ENCODE results near the gene BLACAT1. TPM values are rescaled to one million over a fixed set of nuclear protein-coding genes. Genes with fewer than 3 reads are reported as not detected.
A peak's percentile ranks its signal among the peaks of the same experiment; 100 is the strongest.

The BLACAT1 gene
- total and polyA plus RNA-seq, 9 of the 15 experiments (the other 6 are each of a cell fraction or from before 2014, with no cell fraction given): 0.10 to 5.9 (median 0.73) TPM

DNA sequence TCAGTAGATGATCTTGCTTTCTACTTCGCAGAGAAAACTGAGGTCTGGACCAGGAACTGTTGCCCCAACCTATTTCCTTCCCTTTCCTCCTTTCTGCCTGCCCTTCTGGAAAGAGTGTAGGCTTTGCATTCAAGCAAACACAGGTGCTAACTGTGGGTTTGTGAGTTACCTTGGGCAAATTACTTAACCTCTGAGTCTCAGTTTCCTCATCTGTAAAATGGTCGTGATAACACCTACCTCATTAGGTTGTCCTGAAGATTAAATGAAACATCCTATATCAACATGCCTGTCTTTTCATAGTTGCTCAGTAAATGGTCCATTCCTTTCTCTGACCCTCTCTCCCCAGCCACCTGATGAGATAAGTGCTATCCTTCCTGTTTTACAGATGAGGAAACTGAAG is 9.5 kb upstream of the BLACAT1 start (continued):
- TF ChIP-seq, protein P1, sequence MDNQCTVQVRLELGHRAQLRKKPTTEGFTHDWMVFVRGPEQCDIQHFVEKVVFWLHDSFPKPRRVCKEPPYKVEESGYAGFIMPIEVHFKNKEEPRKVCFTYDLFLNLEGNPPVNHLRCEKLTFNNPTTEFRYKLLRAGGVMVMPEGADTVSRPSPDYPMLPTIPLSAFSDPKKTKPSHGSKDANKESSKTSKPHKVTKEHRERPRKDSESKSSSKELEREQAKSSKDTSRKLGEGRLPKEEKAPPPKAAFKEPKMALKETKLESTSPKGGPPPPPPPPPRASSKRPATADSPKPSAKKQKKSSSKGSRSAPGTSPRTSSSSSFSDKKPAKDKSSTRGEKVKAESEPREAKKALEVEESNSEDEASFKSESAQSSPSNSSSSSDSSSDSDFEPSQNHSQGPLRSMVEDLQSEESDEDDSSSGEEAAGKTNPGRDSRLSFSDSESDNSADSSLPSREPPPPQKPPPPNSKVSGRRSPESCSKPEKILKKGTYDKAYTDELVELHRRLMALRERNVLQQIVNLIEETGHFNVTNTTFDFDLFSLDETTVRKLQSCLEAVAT (IDR thresholded peaks at IDR 0.05): no peak
- no peak for TF ChIP-seq KLF13 (tag; IDR thresholded peaks at IDR 0.05; ENCODE audit: borderline replicate concordance, low read depth)
- TF ChIP-seq ESRRB (CRISPR knock-in tag; IDR thresholded peaks at IDR 0.05; ENCODE audit: borderline replicate concordance): no peak
- TF ChIP-seq CHD2 (IDR thresholded peaks at IDR 0.05; ENCODE audit: low read depth, low read length): no peak
- TF ChIP-seq ESRRA (IDR thresholded peaks at IDR 0.05; ENCODE audit: borderline replicate concordance, low read depth): peak; percentile 50; the same call in 1 of the 2 replicates
- no peak for TF ChIP-seq MAZ (CRISPR knock-in tag; conservative IDR thresholded peaks at IDR 0.05 in 1 of 2, IDR thresholded peaks at IDR 0.05 in 1 of 2)
- no peak for TF ChIP-seq MCM7 (IDR thresholded peaks at IDR 0.05)
- TF ChIP-seq, protein P2, sequence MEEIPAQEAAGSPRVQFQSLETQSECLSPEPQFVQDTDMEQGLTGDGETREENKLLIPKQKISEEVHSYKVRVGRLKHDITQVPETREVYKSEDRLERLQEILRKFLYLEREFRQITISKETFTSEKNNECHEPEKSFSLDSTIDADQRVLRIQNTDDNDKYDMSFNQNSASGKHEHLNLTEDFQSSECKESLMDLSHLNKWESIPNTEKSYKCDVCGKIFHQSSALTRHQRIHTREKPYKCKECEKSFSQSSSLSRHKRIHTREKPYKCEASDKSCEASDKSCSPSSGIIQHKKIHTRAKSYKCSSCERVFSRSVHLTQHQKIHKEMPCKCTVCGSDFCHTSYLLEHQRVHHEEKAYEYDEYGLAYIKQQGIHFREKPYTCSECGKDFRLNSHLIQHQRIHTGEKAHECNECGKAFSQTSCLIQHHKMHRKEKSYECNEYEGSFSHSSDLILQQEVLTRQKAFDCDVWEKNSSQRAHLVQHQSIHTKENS (CRISPR knock-in tag; IDR thresholded peaks at IDR 0.05): no peak
- TF ChIP-seq, protein P3, sequence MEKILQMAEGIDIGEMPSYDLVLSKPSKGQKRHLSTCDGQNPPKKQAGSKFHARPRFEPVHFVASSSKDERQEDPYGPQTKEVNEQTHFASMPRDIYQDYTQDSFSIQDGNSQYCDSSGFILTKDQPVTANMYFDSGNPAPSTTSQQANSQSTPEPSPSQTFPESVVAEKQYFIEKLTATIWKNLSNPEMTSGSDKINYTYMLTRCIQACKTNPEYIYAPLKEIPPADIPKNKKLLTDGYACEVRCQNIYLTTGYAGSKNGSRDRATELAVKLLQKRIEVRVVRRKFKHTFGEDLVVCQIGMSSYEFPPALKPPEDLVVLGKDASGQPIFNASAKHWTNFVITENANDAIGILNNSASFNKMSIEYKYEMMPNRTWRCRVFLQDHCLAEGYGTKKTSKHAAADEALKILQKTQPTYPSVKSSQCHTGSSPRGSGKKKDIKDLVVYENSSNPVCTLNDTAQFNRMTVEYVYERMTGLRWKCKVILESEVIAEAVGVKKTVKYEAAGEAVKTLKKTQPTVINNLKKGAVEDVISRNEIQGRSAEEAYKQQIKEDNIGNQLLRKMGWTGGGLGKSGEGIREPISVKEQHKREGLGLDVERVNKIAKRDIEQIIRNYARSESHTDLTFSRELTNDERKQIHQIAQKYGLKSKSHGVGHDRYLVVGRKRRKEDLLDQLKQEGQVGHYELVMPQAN (IDR thresholded peaks at IDR 0.05; ENCODE audit: borderline replicate concordance): no peak
- no peak for TF ChIP-seq TBL1XR1 (IDR thresholded peaks at IDR 0.05; ENCODE audit: low read length in 2 of 2)
- TF ChIP-seq BCOR (IDR thresholded peaks at IDR 0.05): peak; percentile 60
- no peak for TF ChIP-seq KLF1 (tag; IDR thresholded peaks at IDR 0.05)
- no peak for TF ChIP-seq MAFF (IDR thresholded peaks at IDR 0.05; ENCODE audit: low read length)
- no peak for TF ChIP-seq ZNF232 (CRISPR knock-in tag; IDR thresholded peaks at IDR 0.05)
- no peak for TF ChIP-seq MBD2 (IDR thresholded peaks at IDR 0.05; ENCODE audit: borderline replicate concordance, low read depth)
- no peak for TF ChIP-seq PTTG1 (tag; IDR thresholded peaks at IDR 0.05; ENCODE audit: low read depth)
- TF ChIP-seq KAT2B (IDR thresholded peaks at IDR 0.05; ENCODE audit: low read depth, low read length): no peak
- no peak for TF ChIP-seq EZH2 (IDR thresholded peaks at IDR 0.05; ENCODE audit: borderline replicate concordance, low read depth, low read length)
- no peak for TF ChIP-seq ZBTB8A (IDR thresholded peaks at IDR 0.05; ENCODE audit: partially characterized antibody)
- TF ChIP-seq HNRNPL (IDR thresholded peaks at IDR 0.05; ENCODE audit: low read depth, low read length): no peak
- peak in 1 of 2 experiments; percentile 51; a peak in 1 of 4 replicates for TF ChIP-seq KDM1A (IDR thresholded peaks at IDR 0.05)
- TF ChIP-seq, protein P4, sequence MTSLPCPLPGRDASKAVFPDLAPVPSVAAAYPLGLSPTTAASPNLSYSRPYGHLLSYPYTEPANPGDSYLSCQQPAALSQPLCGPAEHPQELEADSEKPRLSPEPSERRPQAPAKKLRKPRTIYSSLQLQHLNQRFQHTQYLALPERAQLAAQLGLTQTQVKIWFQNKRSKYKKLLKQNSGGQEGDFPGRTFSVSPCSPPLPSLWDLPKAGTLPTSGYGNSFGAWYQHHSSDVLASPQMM (CRISPR knock-in tag; IDR thresholded peaks at IDR 0.05): no peak
- no peak for TF ChIP-seq ZNF41 (CRISPR knock-in tag; conservative IDR thresholded peaks at IDR 0.05)
- no peak for TF ChIP-seq ZNF766 (CRISPR knock-in tag; conservative IDR thresholded peaks at IDR 0.05)
- TF ChIP-seq ADNP (tag; IDR thresholded peaks at IDR 0.05): peak; percentile 35; the same call in 1 of the 2 replicates
- TF ChIP-seq ZNF830 (CRISPR knock-in tag; IDR thresholded peaks at IDR 0.05): no peak
